CD4-positive, alpha-beta T cell (primary cell): ENCODE results near the gene CDH4. TPM values are rescaled to one million over a fixed set of nuclear protein-coding genes. Genes with fewer than 3 reads are reported as not detected.

Source experiments
- ATAC-seq: fragments of 200-7000 bp; cut with Tn5 transposase; one replicate; pipeline ENCODE4 v1.10.0; 2022; ENCODE audit warnings: mild to moderate bottlenecking; ENCODE audit not compliant: poor library complexity
- CTCF ChIA-PET: fragments of 350-600 bp; sonication (Branson Sonifier 250); formaldehyde crosslinking; loops from one replicate; lab custom pipeline; 2021; ENCODE audit warnings: antibody characterized with exemption, inconsistent platforms; lab: Charles Lee
- POLR2A ChIA-PET: fragments of 350-600 bp; sonication (Branson Sonifier 250); formaldehyde crosslinking; loops from one replicate; lab custom pipeline; 2021; ENCODE audit warnings: antibody characterized with exemption, inconsistent platforms; lab: Charles Lee
- DNase-seq, 14 experiments: peaks; one replicate each; pipeline ENCODE4 v3.0.0-alpha.2; 2013 to 2020; ENCODE audit warnings: mixed read lengths in 2 of 14
- H3K27ac ChIP-seq, 2 donors: one replicate each; pipeline versions ENCODE4 v1.5.1 to v1.7.0; 2013; ENCODE audit warnings: low read length in 2 of 2, low read depth in 1 of 2, mild to moderate bottlenecking in 1 of 2
- H3K27me3 ChIP-seq, 2 experiments: 1 replicate in 1 of 2; 2 replicates in 1 of 2; pipeline versions ENCODE4 v1.6.1 to v1.7.0; 2013; ENCODE audit warnings: low read length in 2 of 2, control low read depth in 1 of 2, mild to moderate bottlenecking in 1 of 2, moderate library complexity in 1 of 2; ENCODE audit not compliant: insufficient read depth in 2 of 2, control insufficient read depth in 1 of 2
- H3K36me3 ChIP-seq: one replicate; pipeline ENCODE4 v1.6.1; 2013; ENCODE audit warnings: low read length, control low read depth; ENCODE audit not compliant: insufficient read depth
- H3K4me1 ChIP-seq: one replicate; pipeline ENCODE4 v1.6.1; 2013; ENCODE audit warnings: low read length, control low read depth; ENCODE audit not compliant: insufficient read depth
- H3K4me3 ChIP-seq: one replicate; pipeline ENCODE4 v1.5.1; 2013; ENCODE audit warnings: mild to moderate bottlenecking, low read length, moderate library complexity
- H3K9me3 ChIP-seq, 2 experiments: 1 replicate in 1 of 2; 2 replicates in 1 of 2; pipeline versions ENCODE4 v1.6.1 to v1.7.0; 2013; ENCODE audit warnings: low read length in 2 of 2, mild to moderate bottlenecking in 2 of 2, control low read depth in 1 of 2, moderate library complexity in 1 of 2; ENCODE audit not compliant: control insufficient read depth in 1 of 2, insufficient read depth in 1 of 2
- H3K27ac Mint-ChIP-seq: one replicate; pipeline ENCODE4 v1.8.0; 2020; ENCODE audit warnings: mixed read lengths
- H3K27me3 Mint-ChIP-seq: one replicate; pipeline ENCODE4 v1.8.0; 2021; ENCODE audit warnings: mixed read lengths
- H3K36me3 Mint-ChIP-seq: one replicate; pipeline ENCODE4 v1.8.0; 2021; ENCODE audit warnings: low read depth, mixed read lengths
- H3K4me1 Mint-ChIP-seq: one replicate; pipeline ENCODE4 v1.8.0; 2021; ENCODE audit warnings: low read depth, mixed read lengths
- H3K4me3 Mint-ChIP-seq: one replicate; pipeline ENCODE4 v1.8.0; 2020; ENCODE audit warnings: mild to moderate bottlenecking, mixed read lengths
- H3K9me3 Mint-ChIP-seq: one replicate; pipeline ENCODE4 v1.8.0; 2020; ENCODE audit warnings: mixed read lengths
- intact Hi-C, 2 experiments: fragments of 100-400 bp; cut with DNase I in 1 of 2; cut with micrococcal nuclease in 1 of 2; formaldehyde crosslinking; loops; one replicate each; pipeline versions ENCODE4 v1.15.1 to v1.9.0; 2023 to 2025; cut with DNase I, micrococcal nuclease
- total RNA-seq, 174 experiments: library from RNA in 2 of 174; stranded (reverse) in 2 of 174; gene quantifications; one replicate each; pipeline ENCODE4 v1.2.3 and lab custom pipeline; 2021 to 2026
- TF ChIP-seq, protein P1 (sequence below): fragments of 200-600 bp; IDR thresholded peaks from one replicate; pipeline ENCODE4 v1.8.0; 2022; ENCODE audit warnings: antibody characterized with exemption, mild to moderate bottlenecking

Gene CDH4
- total RNA-seq, 2 experiments from 2014 or later = 0.11 TPM

- no peak overlapping the region for H3K27ac Mint-ChIP-seq
Measured at GRCh38 chr20:61444637-61445036, 192.6 kb downstream of the CDH4 start.

GRCh38 chr20:61445138-61445537, 193.1 kb downstream of the CDH4 start:
- intact Hi-C loops = no loop called here
- Histone ChIP-seq H3K36me3 (no peaks in the 10 kb centered on the region), H3K4me1 (no peaks in the 10 kb centered on the region), H3K27ac (no peak overlapping the region), H3K9me3 (peaks cover 0 to 8% of the 10 kb centered on the region in 2 experiments), H3K4me3 (no peak overlapping the region), H3K27me3 (no peaks in the 10 kb centered on the region)
- ATAC-seq (no peak), DNase-seq (no peak)
- TF ChIP-seq, protein P1, sequence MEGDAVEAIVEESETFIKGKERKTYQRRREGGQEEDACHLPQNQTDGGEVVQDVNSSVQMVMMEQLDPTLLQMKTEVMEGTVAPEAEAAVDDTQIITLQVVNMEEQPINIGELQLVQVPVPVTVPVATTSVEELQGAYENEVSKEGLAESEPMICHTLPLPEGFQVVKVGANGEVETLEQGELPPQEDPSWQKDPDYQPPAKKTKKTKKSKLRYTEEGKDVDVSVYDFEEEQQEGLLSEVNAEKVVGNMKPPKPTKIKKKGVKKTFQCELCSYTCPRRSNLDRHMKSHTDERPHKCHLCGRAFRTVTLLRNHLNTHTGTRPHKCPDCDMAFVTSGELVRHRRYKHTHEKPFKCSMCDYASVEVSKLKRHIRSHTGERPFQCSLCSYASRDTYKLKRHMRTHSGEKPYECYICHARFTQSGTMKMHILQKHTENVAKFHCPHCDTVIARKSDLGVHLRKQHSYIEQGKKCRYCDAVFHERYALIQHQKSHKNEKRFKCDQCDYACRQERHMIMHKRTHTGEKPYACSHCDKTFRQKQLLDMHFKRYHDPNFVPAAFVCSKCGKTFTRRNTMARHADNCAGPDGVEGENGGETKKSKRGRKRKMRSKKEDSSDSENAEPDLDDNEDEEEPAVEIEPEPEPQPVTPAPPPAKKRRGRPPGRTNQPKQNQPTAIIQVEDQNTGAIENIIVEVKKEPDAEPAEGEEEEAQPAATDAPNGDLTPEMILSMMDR = no peak
- no peaks in the 10 kb centered on the region for H3K9me3 Mint-ChIP-seq
- H3K27ac Mint-ChIP-seq = no peak overlapping the region
- H3K4me1 Mint-ChIP-seq = no peaks in the 10 kb centered on the region
- ChIA-PET POLR2A (no interaction called here), CTCF (no interaction called here)
- H3K27me3 Mint-ChIP-seq = no peaks in the 10 kb centered on the region
- no peak overlapping the region for H3K4me3 Mint-ChIP-seq
- H3K36me3 Mint-ChIP-seq = no peaks in the 10 kb centered on the region

More at GRCh38 chr20:61444637-61445036, 192.6 kb downstream of the CDH4 start:
- Histone ChIP-seq H3K27me3 (no peaks in the 10 kb centered on the region), H3K9me3 (peaks cover 0 to 8% of the 10 kb centered on the region in 2 experiments), H3K4me1 (no peaks in the 10 kb centered on the region), H3K4me3 (no peak overlapping the region), H3K36me3 (no peaks in the 10 kb centered on the region), H3K27ac (no peak overlapping the region)
- Mint-ChIP-seq H3K36me3 (no peaks in the 10 kb centered on the region), H3K27me3 (no peaks in the 10 kb centered on the region), H3K4me3 (no peak overlapping the region), H3K9me3 (no peaks in the 10 kb centered on the region), H3K4me1 (no peaks in the 10 kb centered on the region)
- ChIA-PET POLR2A (no interaction called here), CTCF (no interaction called here)
- intact Hi-C loops = no loop called here
- ATAC-seq (no peak), DNase-seq (no peak)
- TF ChIP-seq, protein P1 = no peak

DNA sequence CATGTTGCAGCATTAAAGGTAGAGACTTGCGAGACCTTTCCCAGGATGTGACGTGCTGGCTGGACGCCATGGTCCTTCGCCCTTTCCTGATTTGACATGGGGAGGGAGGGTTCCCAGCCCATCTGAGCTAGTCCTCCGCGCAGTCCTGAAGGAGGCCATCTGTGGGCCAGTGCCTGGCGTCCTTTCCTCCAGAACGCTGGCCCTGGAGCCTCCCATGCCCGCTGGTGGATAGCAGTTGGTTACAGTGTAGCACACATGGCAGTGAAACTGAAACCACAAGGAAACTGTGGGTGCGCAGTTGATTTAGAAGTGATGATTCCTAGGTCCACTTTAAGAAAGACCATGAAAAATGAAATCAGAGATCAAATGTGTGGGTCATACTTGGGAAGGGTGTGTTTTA, 193.7 kb downstream of the CDH4 start:
- ChIA-PET CTCF (no interaction called here), POLR2A (no interaction called here)
- TF ChIP-seq, protein P1 = no peak
- Mint-ChIP-seq H3K27ac (no peak overlapping the region), H3K4me3 (no peak overlapping the region), H3K27me3 (no peaks in the 10 kb centered on the region), H3K9me3 (no peaks in the 10 kb centered on the region), H3K4me1 (no peaks in the 10 kb centered on the region), H3K36me3 (no peaks in the 10 kb centered on the region)
- intact Hi-C loops = no loop called here
- H3K36me3 ChIP-seq = no peaks in the 10 kb centered on the region
- H3K9me3 ChIP-seq = peaks cover 0 to 8% of the 10 kb centered on the region in 2 experiments
- H3K4me3 ChIP-seq = no peak overlapping the region
- no peaks in the 10 kb centered on the region for H3K27me3 ChIP-seq
- no peak for ATAC-seq
- DNase-seq = no peak
- H3K4me1 ChIP-seq = no peaks in the 10 kb centered on the region
- H3K27ac ChIP-seq = no peak overlapping the region
